GM08714 (cell line): Measurements from ENCODE around the gene WNT7A.

Source experiments
- H3K4me3 ChIP-seq: fragments of 200-500 bp; sonication (Bioruptor generic); 2 replicates; pipeline ENCODE4 v1.5.1; 2014; ENCODE audit warnings: mild to moderate bottlenecking, low read length, inconsistent platforms
- ZNF274 ChIP-seq: IDR thresholded peaks from 2 replicates; pipeline ENCODE4 v1.6.1; 2012; ENCODE audit warnings: mild to moderate bottlenecking, low read depth, low read length

Gene WNT7A

DNA sequence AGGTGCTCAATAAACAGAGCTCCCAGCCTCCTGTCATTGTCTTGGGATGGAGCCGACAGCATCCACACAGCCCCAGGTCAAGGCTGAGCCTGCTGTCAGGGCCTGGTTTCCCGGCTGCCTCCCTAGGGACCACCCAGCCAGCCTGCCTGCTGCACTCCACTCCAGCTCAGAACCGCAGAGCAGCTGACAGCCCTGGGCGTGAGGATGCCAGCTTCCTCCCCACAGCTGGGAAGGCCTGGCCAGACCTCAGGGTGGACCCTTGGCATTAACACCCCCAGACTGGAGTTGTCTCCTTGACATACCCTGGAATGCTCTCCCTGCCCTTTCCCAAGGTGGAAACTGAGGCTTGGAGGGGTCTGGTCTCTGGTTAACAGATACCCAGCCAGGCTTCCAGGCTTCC is 112.0 kb downstream of the WNT7A start:
- no peak for TF ChIP-seq ZNF274
- H3K4me3 ChIP-seq: no peak overlapping the region

DNA sequence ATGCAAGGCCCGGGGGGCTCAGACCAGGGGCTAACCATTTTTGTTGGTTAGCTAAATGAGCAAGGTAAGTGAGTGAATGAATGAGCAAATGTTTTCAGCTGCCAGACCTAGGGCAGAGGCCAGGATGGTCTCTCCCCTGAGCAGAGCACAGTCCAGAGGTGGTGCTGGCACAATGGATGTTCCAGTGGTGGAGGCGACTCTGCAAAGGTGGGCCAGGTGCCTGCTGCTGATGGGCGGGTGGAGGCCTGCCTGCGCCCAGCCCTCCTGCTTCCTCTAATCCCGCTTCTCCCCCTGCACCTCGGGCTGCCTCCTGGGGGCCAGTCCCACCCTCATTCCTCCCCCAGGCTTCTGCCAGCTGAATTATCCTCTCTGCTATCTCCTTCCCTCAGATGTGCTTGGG is 112.8 kb downstream of the WNT7A start:
- no peak for TF ChIP-seq ZNF274
- no peak overlapping the region for H3K4me3 ChIP-seq
